ENCODE results near the gene CYP4F11.
"Not testable (repeated sequence)": the region's sequence is repeated elsewhere in the genome, so short reads cannot be mapped to it uniquely, and the experiment has no call there.

Gene CYP4F11

DNA sequence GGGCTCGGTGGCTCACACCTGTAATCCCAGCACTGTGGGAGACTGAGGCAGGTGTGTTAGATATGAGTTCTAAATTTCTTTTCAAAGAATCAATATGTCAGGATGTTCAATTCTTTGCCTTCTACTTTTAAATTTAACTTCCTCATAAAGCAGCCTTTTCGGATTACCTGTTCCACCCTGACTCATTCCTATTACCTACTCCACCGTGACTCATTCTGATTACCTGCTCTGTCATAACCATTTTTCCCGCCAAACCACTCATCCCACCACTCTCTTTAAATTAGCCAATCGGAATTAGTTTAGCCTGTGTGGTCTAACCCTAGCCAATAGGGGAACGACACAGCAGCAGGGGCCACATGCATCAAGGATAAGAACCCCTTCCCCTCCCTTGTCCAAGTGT is 60.6 kb downstream of the CYP4F11 start:
- DNase-seq, result not testable (repeated sequence)

DNA sequence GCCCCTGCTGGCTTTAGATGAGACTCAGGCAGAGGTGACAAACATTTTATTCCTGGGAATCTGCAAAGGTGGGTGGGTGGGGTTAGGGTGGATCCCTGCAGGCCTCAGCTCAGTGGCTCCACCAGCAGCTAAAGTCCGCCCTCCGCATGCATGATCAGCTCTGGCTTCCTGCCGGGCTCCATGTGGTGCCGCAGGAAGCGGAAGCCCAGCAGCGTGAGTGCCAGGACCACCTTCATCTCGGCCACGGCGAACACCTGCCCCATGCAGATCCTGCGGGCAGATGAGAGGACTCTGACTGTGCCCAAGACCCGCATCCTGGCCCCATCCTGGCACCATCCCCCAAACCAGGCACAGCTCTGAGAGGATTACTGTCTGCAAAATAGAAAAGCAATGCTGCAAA is 62.8 kb downstream of the CYP4F11 start:
- DNase-seq, result no peak

DNA sequence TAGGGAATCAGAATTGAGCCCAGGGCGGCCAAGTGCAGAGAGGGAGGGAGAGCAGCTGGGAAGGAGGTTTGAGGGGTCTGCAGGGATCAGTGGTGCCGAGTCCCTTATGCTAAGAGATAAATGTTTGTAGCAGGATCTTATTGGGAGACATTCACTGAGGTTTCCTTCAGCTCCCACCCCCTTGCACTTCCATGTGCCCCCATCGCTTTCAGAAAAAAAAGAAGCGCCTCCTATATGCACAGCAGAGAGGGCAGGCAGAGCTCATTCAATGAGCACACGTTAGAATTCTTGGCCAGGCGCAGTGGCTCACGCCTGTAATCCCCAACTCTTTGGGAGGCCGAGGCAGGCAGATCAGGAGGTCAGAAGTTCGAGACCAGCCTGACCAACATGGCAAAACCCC is 64.5 kb downstream of the CYP4F11 start:
- no peak for DNase-seq

DNA sequence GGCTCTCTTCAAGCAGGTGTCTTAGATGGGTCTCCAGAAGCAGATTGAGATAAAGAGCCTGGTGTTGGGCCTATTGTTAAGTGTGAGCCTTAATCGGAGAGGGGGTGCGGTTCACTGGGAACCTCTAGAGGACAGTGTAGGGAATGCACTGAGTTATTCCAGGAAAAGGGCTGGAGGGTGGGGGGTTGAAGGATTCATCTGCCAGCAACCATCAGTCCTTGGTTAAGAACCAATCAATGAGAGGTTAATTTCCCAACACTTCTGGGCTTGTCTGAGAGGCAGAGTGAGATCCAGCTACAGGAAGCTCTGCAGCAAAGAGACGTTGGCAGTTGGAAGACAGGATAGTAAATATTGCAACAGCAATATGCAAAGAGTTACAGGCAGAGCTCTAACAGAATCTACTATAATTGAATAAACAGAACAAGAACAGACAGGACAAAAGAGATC is 65.2 kb downstream of the CYP4F11 start:
- DNase-seq, result no peak

DNA sequence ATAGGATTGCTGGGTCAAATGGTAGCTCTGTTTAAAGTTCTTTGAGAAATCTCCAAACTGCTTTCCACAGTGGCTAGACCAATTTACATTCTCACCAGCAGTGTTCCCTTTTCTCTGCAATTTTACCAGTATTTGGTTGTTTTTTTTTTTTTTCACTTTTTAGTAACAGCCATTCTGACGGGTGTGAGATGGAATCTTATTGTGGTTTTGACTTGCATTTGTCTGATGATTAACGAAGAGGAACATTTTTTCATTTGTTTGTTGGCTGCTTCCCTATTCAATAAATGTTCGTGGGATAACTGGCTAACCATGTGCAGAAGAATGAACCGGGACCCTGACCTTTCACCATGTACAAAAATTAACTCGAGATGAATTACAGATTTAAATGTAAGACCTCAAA is 67.7 kb downstream of the CYP4F11 start:
- DNase-seq, result no peak

DNA sequence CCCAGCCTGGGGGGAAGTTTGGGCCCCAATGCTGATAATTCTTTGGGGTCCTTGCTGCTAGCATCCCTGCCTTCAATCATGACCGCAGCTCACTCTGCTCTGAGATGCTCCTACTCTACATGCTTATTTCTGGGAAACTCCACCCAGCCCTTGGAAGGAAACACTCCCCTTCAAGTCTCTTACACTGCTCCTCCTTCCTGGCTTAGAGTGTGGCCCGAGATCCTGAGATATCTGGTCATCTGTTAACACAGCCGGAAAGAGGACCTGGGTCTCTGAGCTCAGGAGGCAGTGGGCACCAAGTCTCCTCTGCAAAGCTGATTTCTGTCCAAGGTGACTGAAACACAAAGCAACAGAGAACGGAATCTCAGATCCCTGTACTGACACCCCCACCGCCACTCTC is 69.5 kb downstream of the CYP4F11 start:
- DNase-seq, result no peak

DNA sequence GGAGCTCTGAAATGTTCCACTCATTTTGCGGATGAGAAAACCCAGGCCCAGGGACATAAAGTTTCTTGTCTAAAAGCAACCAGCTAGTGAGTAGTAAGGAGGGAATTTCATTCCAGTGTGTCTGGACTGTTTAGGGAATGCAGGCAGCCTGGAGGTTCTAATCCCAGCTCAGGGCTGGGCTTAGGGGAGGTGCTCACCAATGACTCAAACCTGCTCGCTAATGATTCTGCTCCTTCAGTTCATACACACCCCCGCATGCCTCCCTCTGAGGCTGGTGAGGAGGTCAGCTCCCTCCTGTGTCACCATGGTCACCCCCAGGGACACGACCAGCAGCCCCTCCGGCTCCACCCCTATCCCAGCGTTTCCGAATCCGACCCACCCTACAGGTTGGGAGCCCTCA is 71.1 kb downstream of the CYP4F11 start:
- DNase-seq, result no peak

DNA sequence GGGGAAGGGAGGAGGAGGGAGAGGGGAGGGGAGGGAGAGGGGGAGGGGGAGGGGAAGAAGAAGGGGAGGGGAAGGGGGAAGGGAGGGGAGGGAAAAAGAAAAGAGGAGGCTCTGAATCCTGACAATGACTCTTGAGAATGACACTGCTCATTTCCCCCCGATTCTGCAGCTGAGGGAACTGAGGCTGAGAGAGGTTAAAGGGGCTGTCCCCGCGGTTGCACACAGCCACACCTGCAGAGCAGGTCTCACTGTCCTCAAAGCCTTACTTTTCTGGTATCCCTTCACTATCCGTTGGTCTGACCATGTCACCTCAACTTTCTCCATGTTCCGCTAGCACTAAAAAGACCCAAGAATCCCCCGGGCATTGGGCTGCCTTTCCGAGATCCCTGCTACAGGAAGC is 71.9 kb downstream of the CYP4F11 start:
- DNase-seq, result no peak
